Activated CD8-positive, alpha-beta memory T cell treated with anti-CD3 and anti-CD28 coated beads, Interleukin-2, amount 50 U/mL, for 24 hours (primary cell): Measurements from ENCODE around the gene SOX15.

Source experiments
- DNase-seq: peaks from one replicate; pipeline ENCODE4 v3.0.0-alpha.2; 2020; ENCODE audit errors: extremely low read depth

The SOX15 gene

DNA sequence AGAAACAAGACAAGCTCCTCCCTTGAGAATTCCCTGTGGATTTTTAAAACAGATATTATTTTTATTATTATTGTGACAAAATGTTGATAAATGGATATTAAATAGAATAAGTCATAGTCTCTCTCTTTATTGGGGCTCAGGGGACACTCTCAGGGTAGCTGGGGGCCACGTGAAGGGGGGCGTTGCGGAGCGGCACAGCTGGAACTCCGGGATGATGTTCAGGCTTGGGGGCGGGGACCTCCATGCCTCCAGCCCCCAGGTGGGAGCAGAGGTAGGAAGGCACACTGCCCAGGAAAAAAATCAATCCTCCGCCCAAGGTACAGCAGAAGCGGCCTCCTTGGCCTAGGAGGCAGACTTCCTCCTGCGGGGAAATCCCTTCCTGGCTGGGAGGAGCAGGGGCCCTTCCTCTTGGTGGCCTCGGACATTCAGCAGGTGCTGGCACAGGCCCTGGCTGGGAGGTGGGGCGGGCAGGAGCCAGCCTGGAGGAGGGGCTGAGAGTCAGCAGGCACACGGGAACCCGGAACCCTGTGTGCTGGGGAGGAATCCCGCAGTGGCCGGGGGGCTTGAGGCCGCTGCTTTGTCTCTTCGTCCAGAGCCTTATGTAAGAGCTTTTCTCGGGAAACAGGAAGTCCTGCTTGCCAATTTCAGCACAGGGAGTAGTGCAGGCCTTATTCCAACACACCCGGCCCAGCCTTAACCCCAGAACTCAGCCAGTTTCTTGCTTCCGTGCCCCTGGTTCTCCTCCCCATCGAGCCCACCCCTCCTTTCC lies 31.9 kb downstream of the SOX15 start:
- DNase-seq, result no peak

DNA sequence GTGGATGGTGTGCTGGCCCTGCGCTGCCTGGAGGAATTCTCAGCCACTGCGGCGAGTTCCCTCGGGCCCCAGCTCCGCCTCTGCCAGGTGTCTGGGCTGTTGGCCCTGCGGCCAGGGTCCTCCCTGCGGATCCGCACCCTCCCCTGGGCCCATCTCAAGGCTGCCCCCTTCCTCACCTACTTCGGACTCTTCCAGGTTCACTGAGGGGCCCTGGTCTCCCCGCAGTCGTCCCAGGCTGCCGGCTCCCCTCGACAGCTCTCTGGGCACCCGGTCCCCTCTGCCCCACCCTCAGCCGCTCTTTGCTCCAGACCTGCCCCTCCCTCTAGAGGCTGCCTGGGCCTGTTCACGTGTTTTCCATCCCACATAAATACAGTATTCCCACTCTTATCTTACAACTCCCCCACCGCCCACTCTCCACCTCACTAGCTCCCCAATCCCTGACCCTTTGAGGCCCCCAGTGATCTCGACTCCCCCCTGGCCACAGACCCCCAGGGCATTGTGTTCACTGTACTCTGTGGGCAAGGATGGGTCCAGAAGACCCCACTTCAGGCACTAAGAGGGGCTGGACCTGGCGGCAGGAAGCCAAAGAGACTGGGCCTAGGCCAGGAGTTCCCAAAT lies 32.6 kb downstream of the SOX15 start:
- DNase-seq, result no peak

DNA sequence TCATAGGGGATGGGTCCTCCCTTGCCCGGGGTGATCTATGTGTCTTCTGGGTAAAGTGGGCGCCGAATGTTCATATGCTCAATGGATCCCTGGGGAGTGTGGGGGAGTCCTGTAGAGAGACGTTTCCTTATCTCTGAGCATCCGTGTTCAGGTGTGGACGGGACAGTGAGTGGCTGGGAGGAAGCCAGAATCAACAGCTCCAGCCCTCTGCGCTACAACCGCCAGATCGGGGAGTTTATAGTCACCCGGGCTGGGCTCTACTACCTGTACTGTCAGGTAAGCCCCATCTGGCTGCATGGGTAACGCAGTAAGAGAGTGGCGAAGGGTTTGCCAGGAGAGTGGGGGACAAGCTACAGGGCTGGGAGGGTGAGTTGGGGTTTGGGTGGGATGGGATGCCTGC lies 33.3 kb downstream of the SOX15 start:
- DNase-seq, result no peak

DNA sequence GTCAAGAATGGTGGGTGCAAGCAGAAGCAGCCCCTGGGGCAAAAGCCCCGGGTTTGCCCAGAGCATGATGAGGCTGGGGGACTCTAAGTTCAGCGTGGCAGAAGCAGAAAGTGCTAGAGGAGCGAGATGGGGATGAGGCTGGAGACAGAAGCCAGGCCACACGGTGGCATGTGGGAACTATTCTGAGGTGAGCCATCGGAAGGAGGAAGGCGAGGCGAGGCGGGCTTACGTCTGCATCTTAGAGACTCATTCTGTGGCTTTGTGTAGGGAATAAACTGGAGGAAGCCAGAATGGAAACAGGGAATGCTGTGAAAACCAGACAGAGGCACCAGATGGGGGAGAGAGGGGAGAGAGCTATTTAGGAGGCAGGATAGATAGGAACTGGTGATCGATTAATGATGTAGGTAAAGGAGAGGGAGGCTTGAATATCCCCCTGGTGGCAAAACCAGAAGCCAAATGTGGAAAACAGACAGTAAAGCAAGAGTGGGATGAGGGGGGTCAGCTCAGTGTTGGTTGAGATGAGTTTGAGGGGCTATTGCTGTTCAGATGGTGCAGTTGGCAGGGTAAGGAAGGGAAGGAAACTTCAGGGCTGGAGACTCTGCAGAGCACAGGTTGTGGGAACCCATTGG lies 34.5 kb downstream of the SOX15 start:
- DNase-seq, result no peak

DNA sequence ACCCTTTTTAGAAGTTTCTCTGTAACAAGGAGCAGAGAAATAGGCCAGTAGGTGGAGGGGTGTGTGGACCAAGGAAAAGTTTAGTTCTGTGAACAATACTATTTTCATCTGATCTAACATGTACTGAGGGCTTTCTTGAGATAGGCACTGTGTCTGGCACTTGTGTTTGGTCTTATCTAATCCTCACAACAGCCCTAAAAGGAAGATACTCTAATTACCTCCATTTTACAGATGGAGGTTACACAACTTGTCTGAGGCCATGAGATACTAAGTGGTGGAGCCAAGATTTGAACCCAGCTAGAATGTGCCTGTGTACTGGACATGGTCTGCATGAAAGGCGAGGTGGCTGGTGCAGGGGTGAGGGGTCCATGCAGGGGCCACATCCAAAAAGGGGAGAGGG lies 36.5 kb downstream of the SOX15 start:
- DNase-seq, result no peak

DNA sequence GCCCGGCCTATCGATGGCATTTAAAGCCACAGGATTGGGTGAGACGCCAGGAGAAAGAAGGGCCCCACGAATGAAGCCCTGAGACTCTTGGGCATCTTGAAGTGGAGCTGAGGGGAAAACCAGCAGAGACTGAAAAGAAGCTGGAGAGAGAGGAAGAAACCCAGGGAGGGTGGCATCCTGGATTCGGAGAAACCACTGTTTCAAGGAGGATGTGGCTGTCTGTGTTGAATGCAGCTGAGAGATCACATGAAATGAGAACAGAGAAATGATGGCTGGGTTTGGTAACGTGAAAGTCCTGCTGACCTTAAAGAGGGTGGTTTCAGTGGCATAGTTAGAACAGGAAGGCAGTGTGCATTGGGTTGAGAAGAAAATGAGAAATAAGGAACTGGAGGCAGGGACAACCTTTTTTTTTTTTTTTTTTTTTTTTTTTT lies 37.3 kb downstream of the SOX15 start:
- DNase-seq, result no peak

DNA sequence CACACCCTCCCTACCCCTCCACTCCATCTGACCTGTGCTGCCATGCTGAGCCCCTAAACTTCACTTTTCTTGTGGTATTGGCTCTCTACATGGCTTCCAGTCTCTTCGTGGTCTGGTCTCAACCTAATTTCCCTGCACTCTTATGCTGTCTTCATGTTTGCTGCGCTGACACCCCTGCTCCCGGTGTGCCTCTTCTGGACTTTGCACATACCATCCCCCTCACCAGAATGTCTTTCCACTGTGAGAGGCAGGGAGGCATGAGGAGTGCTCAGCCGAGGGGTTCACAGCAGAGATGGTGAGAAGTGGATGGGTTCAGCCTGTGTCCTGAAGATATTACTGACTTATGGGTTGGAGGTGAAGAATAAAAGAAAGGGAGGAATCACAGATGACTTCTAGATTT lies 38.5 kb downstream of the SOX15 start:
- no peak for DNase-seq

DNA sequence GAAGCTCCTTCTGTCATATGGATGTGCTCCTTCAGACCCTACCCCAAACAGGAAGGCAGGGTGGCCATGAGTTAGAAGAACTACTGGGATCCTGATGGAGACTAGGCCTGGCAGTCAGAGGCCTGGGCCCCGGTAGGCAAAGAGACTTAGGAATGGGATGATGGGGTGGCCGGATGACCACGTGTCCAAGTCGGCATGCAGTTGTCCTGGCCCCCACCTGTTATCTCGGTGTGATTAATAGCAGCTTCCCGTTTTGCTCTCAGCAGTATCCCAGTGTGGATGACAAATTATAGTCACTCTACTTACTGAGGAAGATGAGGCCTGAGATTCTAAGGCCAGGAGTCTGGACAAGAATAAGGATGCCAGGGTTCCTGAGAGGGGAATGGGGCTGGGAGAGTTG lies 39.5 kb downstream of the SOX15 start:
- DNase-seq, result no peak

DNA sequence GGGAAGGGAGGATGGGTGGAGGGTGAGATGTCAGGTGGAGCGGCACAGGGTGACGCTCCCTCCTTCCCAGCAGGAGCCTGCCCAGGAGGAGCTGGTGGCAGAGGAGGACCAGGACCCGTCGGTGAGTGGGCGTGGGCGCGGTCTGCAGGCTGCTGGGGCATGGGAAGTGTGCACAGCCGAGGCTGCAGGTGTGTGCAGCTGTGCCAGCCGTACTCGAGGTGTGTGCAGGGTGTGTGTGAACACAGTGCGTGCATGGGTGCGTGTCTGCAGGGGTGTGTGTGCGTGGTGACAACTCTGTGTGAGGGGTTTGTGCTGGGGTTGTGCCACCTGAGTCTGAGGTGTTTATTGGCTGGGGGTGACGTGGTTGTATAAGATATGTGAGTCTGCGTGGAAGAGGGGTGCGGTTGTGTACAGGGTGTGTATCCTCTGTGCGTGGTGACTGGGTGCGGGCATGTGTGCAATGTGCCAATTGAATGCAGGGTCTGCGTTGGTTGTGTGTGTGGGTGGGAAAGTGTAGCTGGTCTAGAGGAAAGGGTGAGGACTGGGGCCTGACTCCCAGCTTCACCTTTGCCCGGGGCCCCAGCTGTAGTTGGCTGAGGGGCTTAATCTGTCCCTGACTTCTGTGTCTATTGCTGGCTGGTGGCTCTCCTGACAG lies 40.4 kb downstream of the SOX15 start:
- DNase-seq, result no peak

DNA sequence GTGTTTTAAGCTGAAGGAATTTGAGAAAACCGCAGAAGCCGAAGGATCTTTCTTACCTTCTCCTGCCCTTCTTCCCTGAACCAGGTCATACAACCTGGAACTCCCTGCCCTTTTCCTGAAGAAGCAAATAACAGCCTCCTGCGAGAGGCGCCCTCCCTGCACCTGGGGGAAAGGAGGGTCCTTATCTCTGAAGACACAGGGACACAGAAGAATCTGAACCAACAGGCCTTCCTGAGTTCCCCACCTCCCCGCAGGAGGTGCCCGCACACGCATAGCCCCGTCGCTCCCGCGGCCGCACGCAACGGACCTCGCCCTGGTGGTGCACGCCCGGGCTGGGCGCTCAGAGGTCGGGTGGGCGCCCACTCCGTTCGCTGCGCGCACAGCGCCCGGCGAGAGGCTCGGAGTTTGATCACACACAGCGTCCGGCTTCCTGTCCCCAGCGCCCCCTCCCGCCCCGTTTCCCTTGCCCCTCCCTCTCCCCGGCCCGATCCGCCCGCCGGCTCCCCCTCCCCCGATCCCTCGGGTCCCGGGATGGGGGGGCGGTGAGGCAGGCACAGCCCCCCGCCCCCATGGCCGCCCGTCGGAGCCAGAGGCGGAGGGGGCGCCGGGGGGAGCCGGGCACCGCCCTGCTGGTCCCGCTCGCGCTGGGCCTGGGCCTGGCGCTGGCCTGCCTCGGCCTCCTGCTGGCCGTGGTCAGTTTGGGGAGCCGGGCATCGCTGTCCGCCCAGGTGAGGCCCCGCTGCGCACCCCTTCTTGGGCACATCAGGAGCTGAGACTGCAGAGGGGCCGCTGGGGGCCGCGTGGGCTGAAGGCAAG lies 41.1 kb downstream of the SOX15 start, which contains the start of gene TNFSF12:
TSS of gene TNFSF12 (plus strand) at position 474 of the 816 bp plus-strand sequence. CDS start at position 570, 96 bp downstream.
- no peak for DNase-seq

DNA sequence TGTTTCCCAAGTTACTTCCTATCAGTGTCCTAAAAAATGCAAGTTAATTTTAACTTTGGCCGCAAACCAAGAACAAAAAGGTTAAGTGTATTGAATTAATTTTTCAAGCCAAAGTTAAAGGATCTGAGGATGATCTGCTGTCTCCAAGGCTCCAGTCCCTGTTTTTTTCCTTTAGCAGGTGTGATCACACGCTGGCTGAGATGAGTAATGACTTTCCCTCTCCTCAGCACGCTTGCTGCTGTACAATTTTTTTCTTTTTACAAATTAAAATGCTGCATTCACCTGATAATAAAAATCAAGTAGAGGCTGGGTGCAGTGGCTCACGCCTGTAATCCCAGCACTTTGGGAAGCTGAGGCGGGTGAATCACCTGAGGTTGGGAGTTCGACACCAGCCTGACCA lies 45.0 kb downstream of the SOX15 start:
- no peak for DNase-seq

DNA sequence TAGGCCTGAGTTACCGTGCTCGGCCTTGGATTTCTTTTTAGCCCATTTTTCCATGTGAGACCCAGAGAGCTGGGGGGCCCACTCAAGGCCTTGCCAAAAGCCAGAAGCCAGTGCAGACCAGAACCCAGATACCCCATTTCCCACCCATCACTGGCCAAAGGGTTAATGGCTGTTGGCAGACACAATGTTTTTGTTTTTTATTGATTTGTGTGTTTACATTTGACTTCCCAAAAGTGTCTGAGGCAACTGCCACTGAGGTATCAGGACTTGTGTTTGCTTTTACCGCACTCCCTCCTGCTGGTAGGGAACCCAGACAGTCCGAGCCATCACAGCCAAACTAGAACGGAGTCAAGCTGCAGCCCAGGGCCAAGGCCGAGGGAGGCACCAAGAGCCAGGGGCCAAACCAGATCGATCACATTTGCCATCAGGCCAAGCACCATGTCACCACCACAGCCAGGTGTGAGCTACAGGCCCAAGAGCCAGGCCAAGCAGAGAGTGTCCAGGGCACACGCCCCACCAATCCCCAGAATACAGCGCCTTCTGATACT lies 48.7 kb downstream of the SOX15 start:
- no peak for DNase-seq

DNA sequence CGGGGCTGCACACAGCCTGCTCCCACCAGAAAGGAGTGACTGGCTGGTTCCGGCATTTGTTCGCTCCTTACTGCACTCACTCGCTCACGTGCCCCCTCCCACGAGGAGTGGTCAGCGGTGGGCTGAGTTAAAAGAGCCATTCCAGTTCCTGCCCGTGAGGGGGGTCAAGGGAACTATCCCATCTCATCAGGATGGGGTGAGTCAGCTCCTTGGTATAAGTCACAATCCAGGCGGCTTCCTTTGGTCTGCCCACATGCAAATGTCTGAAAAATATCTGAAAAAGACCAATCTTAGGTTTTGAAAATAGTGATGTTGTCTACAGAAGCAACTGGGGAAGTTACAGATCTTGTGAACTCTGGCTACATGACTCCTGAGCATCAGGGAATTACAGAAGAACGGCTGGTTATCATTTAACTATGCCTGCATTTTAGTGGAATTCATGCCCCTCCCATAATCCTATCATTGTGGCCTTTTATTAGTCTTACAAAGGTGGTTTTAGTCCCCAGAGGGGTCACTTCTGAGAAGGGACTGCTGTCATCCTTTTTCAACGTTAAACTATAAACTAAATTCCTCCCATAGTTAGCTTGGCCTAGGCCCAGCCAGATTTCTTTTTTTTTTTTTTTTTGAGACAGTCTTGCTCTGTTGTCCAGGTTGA lies 50.9 kb downstream of the SOX15 start:
- no peak for DNase-seq
